ENCODE data around the gene TAS2R42. TPM values are rescaled to one million over a fixed set of nuclear protein-coding genes. Genes with fewer than 3 reads are reported as not detected.

TAS2R42 gene
- total and polyA plus RNA-seq, 2 of the 13 experiments (the other 11 are each of a cell fraction or from before 2014, with no cell fraction given), result not detected

GRCh38 chr12:11171145-11171968 lies 15.4 kb downstream of the TAS2R42 start, which contains the start of gene SMIM10L1 (continued):
- TF ChIP-seq, protein P1, sequence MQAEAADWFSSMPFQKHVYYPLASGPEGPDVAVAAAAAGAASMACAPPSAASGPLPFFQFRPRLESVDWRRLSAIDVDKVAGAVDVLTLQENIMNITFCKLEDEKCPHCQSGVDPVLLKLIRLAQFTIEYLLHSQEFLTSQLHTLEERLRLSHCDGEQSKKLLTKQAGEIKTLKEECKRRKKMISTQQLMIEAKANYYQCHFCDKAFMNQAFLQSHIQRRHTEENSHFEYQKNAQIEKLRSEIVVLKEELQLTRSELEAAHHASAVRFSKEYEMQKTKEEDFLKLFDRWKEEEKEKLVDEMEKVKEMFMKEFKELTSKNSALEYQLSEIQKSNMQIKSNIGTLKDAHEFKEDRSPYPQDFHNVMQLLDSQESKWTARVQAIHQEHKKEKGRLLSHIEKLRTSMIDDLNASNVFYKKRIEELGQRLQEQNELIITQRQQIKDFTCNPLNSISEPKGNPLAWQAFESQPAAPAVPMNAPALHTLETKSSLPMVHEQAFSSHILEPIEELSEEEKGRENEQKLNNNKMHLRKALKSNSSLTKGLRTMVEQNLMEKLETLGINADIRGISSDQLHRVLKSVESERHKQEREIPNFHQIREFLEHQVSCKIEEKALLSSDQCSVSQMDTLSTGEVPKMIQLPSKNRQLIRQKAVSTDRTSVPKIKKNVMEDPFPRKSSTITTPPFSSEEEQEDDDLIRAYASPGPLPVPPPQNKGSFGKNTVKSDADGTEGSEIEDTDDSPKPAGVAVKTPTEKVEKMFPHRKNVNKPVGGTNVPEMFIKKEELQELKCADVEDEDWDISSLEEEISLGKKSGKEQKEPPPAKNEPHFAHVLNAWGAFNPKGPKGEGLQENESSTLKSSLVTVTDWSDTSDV (CRISPR knock-in tag; IDR thresholded peaks at IDR 0.05), result 0 out of 2 replicates have a peak, but pooled peaks have one; percentile 28
- TF ChIP-seq ZNF547 (CRISPR knock-in tag; IDR thresholded peaks at IDR 0.05) (peak; percentile 75), ZNF652 (CRISPR knock-in tag; IDR thresholded peaks at IDR 0.05; ENCODE audit: borderline replicate concordance, low read depth) (0 out of 2 replicates have a peak, but pooled peaks have one; percentile 4), ZSCAN9 (CRISPR knock-in tag; IDR thresholded peaks at IDR 0.05; ENCODE audit: borderline replicate concordance) (0 out of 2 replicates have a peak, but pooled peaks have one; percentile 25), HOXD1 (CRISPR knock-in tag; IDR thresholded peaks at IDR 0.05) (peak; percentile 80), HOMEZ (CRISPR knock-in tag; IDR thresholded peaks at IDR 0.05; ENCODE audit: low read depth) (peak; percentile 82; the same call in 1 of the 2 replicates), SNAPC2 (CRISPR knock-in tag; IDR thresholded peaks at IDR 0.05) (peak; percentile 75; the same call in 1 of the 2 replicates), ELF3 (CRISPR knock-in tag; IDR thresholded peaks at IDR 0.05) (peak; percentile 10; the same call in 1 of the 2 replicates), KLF13 (CRISPR knock-in tag; IDR thresholded peaks at IDR 0.05) (peak; percentile 72; the same call in 1 of the 2 replicates), HES4 (CRISPR knock-in tag; IDR thresholded peaks at IDR 0.05; ENCODE audit: borderline replicate concordance) (peak; percentile 72; the same call in 1 of the 2 replicates), ZBTB49 (CRISPR knock-in tag; IDR thresholded peaks at IDR 0.05; ENCODE audit: borderline replicate concordance) (no peak), DR1 (CRISPR knock-in tag; IDR thresholded peaks at IDR 0.05) (peak; percentile 93), ZSCAN31 (CRISPR knock-in tag; IDR thresholded peaks at IDR 0.05; ENCODE audit: low read depth) (peak; percentile 89), LBX2 (CRISPR knock-in tag; IDR thresholded peaks at IDR 0.05; ENCODE audit: borderline replicate concordance) (0 out of 2 replicates have a peak, but pooled peaks have one; percentile 54), ZNF720 (CRISPR knock-in tag; IDR thresholded peaks at IDR 0.05) (no peak), SIN3A (IDR thresholded peaks at IDR 0.05; ENCODE audit: borderline replicate concordance, low read depth, low read length) (peak; percentile 48; the same call in 1 of the 2 replicates), MYC (CRISPR knock-in tag; IDR thresholded peaks at IDR 0.05; ENCODE audit: borderline replicate concordance) (peak; percentile 81), GFI1 (CRISPR knock-in tag; IDR thresholded peaks at IDR 0.05; ENCODE audit: borderline replicate concordance) (peak; percentile 71)
- TF ChIP-seq, protein P2, sequence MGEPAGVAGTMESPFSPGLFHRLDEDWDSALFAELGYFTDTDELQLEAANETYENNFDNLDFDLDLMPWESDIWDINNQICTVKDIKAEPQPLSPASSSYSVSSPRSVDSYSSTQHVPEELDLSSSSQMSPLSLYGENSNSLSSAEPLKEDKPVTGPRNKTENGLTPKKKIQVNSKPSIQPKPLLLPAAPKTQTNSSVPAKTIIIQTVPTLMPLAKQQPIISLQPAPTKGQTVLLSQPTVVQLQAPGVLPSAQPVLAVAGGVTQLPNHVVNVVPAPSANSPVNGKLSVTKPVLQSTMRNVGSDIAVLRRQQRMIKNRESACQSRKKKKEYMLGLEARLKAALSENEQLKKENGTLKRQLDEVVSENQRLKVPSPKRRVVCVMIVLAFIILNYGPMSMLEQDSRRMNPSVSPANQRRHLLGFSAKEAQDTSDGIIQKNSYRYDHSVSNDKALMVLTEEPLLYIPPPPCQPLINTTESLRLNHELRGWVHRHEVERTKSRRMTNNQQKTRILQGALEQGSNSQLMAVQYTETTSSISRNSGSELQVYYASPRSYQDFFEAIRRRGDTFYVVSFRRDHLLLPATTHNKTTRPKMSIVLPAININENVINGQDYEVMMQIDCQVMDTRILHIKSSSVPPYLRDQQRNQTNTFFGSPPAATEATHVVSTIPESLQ (CRISPR knock-in tag; conservative IDR thresholded peaks at IDR 0.05), result peak; percentile 82; the same call in 1 of the 2 replicates

Data from HepG2 (cell line).